ENCODE data around the gene ITGAV.

ITGAV gene

GRCh38 chr2:186725783-186726182 lies 135.9 kb downstream of the ITGAV start:
- no peak for DNase-seq

DNA sequence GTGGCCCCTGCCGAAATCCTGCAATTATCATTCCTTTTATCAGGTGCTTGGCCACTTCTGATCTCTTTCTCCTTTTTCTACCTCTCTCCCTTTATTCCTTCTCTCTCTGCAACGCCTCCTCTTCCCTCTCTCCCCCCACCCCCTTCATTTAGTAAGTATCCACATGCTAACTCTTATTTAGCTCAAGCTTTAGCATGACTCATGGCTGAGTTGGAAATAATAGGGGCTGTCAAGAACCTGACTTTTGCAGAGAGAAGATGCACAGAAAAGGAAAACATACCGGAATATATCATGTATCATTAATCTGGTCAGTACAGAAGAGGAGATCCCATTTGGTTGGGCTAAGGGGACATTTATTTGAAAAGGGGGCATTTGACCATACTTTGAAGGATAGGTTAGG lies 137.1 kb downstream of the ITGAV start:
- DNase-seq = no peak

DNA sequence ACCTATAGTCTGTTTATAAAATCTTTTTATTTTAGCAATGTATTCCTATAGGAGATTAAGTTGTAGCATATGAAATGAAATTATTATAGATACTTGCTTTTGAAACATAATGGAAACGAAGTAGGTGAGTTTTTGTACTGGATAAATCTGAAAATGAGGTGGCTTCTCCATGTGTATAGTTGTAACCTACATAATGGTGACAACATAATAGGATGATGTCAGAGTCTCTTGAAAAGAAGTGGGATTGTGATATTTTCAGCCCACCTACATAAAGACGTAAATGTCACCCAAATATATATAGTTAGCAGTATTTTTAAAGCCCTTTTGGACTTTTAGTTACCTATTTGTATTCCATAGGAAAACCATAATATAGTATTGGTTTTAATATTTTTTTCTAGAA lies 138.8 kb downstream of the ITGAV start:
- DNase-seq = no peak

Measured in activated CD4-positive, CD25-positive, alpha-beta regulatory T cell treated with anti-CD3 and anti-CD28 coated beads, Interleukin-2, amount 50 U/mL, for 72 hours (primary cell).